GM19025 (cell line): Measurements from ENCODE around the gene ESRRG.
A peak's percentile ranks its signal among the peaks of the same experiment; 100 is the strongest.
"Not testable (repeated sequence)": the region's sequence is repeated elsewhere in the genome, so short reads cannot be mapped to it uniquely, and the experiment has no call there.

Experiments used
- ATAC-seq: cut with Tn5 transposase; IDR thresholded peaks from one replicate; pipeline ENCODE4 v1.9.1; 2021; ENCODE audit warnings: mild to moderate bottlenecking, low read depth, moderate library complexity; ENCODE audit not compliant: unreplicated experiment

Gene ESRRG

GRCh38 chr1:216580538-216581057 lies 142.6 kb downstream of the ESRRG start:
- ATAC-seq: no peak

- no peak for ATAC-seq
These were observed 146.8 kb downstream of the ESRRG start for GRCh38 chr1:216576234-216576937.

- no peak for ATAC-seq
These were observed 156.5 kb downstream of the ESRRG start for GRCh38 chr1:216566641-216567205.

GRCh38 chr1:216563087-216563486 lies 160.1 kb downstream of the ESRRG start:
- no peak for ATAC-seq

- ATAC-seq: no peak
These were observed 160.8 kb downstream of the ESRRG start for GRCh38 chr1:216562383-216562782.

- ATAC-seq: no peak
These were observed 162.7 kb downstream of the ESRRG start for GRCh38 chr1:216560527-216560926.

- no peak for ATAC-seq
These were observed 163.9 kb downstream of the ESRRG start for GRCh38 chr1:216559359-216559758.

- no peak for ATAC-seq
These were observed 167.6 kb downstream of the ESRRG start for GRCh38 chr1:216555653-216556052.

- no peak for ATAC-seq
These were observed 168.3 kb downstream of the ESRRG start for GRCh38 chr1:216554934-216555333.

- no peak for ATAC-seq
These were observed 169.5 kb downstream of the ESRRG start for GRCh38 chr1:216553766-216554165.

GRCh38 chr1:216553040-216553439 lies 170.2 kb downstream of the ESRRG start:
- no peak for ATAC-seq

GRCh38 chr1:216549796-216550195 lies 173.4 kb downstream of the ESRRG start:
- ATAC-seq: no peak

GRCh38 chr1:216542741-216543140 lies 180.5 kb downstream of the ESRRG start:
- ATAC-seq: no peak

- ATAC-seq: no peak
These were observed 181.0 kb downstream of the ESRRG start for GRCh38 chr1:216542263-216542662.

- no peak for ATAC-seq
These were observed 187.5 kb downstream of the ESRRG start for GRCh38 chr1:216535751-216536150.

- no peak for ATAC-seq
These were observed 188.2 kb downstream of the ESRRG start for GRCh38 chr1:216535059-216535458.

GRCh38 chr1:216533776-216534175 lies 189.5 kb downstream of the ESRRG start:
- ATAC-seq: no peak

- no peak for ATAC-seq
These were observed 190.9 kb downstream of the ESRRG start for GRCh38 chr1:216532251-216532798.

- ATAC-seq: no peak
These were observed 191.7 kb downstream of the ESRRG start for GRCh38 chr1:216531263-216532239.

- ATAC-seq: not testable (repeated sequence)
These were observed 193.4 kb downstream of the ESRRG start for GRCh38 chr1:216529851-216530250.

GRCh38 chr1:216528816-216529215 lies 194.4 kb downstream of the ESRRG start:
- ATAC-seq: peak; percentile 71
